H1 (cell line): ENCODE data around the gene CLDN6.

Source experiments
- CTCF ChIP-seq, 3 experiments: IDR thresholded peaks; 1 replicate in 2 of 3; 2 replicates in 1 of 3; pipeline versions ENCODE4 v1.5.1 to v1.6.1; 2011; ENCODE audit warnings: low read length in 3 of 3, mild to moderate bottlenecking in 3 of 3, inconsistent platforms in 2 of 3, low read depth in 1 of 3, moderate library complexity in 1 of 3; ENCODE audit not compliant: insufficient read depth in 1 of 3; ENCODE audit errors: control extremely low read depth in 1 of 3
- KDM1A ChIP-seq: fragments of 200-600, 300-600 bp; sonication (generic); IDR thresholded peaks from 2 replicates; pipeline ENCODE4 v1.7.1; 2016; ENCODE audit warnings: mild to moderate bottlenecking, low read length, borderline replicate concordance
- TCF12 ChIP-seq: IDR thresholded peaks from 2 replicates; pipeline ENCODE4 v1.6.1; 2011; ENCODE audit warnings: low read depth, mild to moderate bottlenecking, low read length

GRCh38 chr16:3026003-3026378 is 8.0 kb upstream of the CLDN6 start:
- no peak for TF ChIP-seq KDM1A
- TF ChIP-seq CTCF (IDR thresholded peaks at IDR 0.05; ENCODE audit: control extremely low read depth in 1 of 3, insufficient read depth in 1 of 3, low read depth in 1 of 3, low read length in 3 of 3): no peak
- no peak for TF ChIP-seq TCF12
